Measurements from ENCODE around the gene SHMT2.

- TF ChIP-seq CTCF (IDR thresholded peaks at IDR 0.05) = no peak
- TF ChIP-seq ZNF138 (CRISPR knock-in tag; conservative IDR thresholded peaks at IDR 0.05) = no peak
- no peak for TF ChIP-seq FOXP1 (CRISPR knock-in tag; IDR thresholded peaks at IDR 0.05; ENCODE audit: borderline replicate concordance)
- no peak for TF ChIP-seq ESRRA (CRISPR knock-in tag; IDR thresholded peaks at IDR 0.05; ENCODE audit: borderline replicate concordance)
- TF ChIP-seq FOXK1 (CRISPR knock-in tag; IDR thresholded peaks at IDR 0.05) = no peak
- no peak for TF ChIP-seq ELF4 (CRISPR knock-in tag; IDR thresholded peaks at IDR 0.05; ENCODE audit: low read depth)
- no peak for TF ChIP-seq ZBTB43 (CRISPR knock-in tag; IDR thresholded peaks at IDR 0.05)
- TF ChIP-seq ETV6 (CRISPR knock-in tag; IDR thresholded peaks at IDR 0.05) = no peak
- no peak for TF ChIP-seq ARID4B (CRISPR knock-in tag; IDR thresholded peaks at IDR 0.05; ENCODE audit: borderline replicate concordance)
These were observed 26.4 kb downstream of the SHMT2 start for GRCh38 chr12:57255916-57256315.
